Stimulated activated CD4-positive, alpha-beta T cell treated with anti-CD3 and anti-CD28 coated beads, Interleukin-4, amount 100 ng/mL, for 48 hours (primary cell): ENCODE results near the gene GOLGA5.

ENCODE experiments used
- DNase-seq, 2 donors: peaks; one replicate each; pipeline ENCODE4 v3.0.0-alpha.2; 2020; ENCODE audit warnings: low read depth in 2 of 2

Gene GOLGA5

DNA sequence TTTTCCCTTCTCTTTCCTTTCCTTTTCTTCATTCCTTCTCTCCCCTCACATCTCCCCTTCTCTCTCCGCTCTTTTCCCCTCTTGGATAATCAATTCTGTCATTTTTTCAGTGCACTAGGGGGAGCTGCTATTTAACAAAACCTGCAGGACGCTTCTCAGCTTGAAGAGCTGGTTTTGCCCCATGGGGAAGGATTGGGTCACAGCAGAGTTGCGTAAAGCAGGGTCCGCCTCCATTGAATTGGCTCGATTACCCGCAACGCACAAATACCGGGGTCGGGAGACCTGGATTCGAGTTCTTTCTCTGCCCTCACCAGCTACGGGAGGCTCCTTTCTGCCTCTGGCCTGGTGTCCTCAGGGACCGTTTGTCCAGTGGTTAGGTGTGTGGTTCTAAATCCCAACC is 86.7 kb downstream of the GOLGA5 start:
- no peak for DNase-seq

DNA sequence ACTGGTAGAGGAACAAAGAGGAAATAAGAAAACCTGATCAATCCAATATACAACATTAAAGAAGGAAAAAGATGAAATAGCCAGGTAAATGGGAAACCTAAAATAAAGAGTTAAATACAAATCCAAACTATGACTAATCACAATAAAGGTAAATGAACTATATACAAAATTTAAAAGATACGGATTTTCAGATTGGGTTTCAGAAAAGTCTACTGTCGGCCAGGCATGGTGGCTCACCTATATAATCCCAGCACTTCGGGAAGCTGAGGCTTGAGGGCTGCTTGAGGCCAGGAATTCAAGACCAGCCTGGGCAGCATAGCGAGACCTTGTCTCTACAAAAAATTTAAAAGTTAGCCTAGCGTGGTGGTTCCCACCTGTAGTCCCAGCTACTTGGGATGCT is 89.0 kb downstream of the GOLGA5 start:
- DNase-seq, result no peak

DNA sequence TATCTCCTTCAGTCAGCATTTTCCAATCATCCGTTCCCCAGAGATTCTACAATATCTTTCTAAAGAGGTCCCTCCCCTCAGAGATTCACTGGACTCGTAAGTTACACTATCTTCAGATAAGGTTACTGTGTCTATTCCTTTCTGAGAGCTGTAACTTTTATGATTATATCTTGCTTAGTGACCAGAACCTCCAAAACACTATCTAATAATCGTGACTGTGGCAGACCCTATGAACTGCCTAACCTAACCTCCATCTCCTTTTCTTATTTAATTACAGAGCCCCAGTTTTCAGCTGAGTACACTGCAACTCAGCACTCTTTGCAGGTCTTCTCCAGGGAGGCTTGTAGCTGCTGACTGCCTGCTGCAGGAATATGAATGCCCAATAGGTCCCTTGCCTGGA is 90.3 kb downstream of the GOLGA5 start:
- DNase-seq, result no peak

DNA sequence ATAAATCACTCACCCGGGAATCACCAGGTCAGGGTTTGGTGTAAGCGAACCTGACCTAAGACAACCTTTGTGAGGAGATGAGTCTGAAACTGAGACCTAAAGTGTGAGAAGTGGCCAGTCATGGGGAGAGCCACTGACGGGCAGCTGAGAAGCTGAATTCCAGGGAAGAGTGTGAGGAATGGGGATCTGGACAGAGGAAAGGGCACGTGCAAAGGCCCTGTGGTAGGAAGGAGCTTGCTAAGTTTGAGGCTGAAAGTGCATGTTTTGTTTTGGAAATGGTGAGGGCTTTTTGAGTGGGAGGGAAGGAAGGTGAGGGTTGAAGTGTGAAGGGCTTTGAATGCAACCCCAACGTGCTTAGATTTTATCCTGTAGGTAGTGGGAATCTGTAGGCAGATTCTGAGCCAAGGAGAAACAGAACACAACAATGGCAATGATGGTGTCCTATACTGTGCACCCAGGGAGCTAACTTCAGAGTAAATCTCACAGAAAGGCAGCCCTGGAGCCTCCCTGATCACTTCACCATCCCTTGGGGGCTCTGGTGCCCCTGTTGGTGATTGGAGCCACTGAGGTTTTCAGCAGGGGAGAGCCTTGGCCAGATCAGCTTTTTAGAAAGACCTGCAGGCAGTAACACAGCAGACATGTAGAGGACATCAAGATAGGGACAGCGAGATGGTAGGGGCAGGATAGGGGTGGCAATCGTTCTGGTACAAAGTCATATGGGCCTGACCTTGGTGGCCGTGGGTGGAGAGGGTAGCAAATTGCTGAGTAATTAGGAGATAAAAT is 91.4 kb downstream of the GOLGA5 start:
- DNase-seq, result no peak

DNA sequence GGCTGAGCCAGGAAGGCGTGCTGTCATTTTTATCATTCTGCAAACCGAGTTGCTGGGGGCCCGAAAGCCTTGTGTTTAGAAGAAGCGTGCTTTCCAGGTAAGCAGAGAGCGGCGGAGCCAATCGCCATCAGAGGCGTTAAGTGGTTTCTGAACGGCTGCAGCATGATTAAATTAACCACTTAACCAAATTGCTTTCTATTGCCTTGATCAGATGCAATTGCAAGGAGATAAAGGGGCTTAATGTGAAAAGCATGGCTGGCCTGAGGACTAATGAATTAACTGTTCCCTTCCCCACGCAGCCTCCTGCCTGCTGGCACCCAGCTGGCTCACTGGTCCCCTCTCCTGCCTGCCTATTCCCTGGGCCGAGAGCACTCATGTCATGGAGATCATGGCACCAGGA is 92.2 kb downstream of the GOLGA5 start:
- DNase-seq, result no peak

DNA sequence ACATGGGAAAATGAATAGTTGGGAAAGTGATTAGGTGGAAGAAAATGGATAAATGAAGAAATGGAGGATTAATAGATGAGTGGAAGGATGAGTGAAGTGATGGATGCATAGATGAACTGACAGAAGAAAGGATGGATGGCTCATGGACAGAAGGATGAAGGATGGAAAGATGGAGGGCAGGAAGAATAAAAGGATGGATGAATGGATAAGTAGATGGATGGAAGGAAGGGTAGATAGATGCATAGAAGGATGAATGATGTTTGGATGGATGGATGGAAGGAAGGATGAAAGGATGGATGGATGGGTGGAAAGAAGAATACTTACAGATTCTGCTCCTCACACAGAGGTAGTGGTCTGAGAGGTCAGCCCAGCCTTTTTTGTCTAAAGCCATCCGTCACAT is 93.1 kb downstream of the GOLGA5 start:
- no peak for DNase-seq

DNA sequence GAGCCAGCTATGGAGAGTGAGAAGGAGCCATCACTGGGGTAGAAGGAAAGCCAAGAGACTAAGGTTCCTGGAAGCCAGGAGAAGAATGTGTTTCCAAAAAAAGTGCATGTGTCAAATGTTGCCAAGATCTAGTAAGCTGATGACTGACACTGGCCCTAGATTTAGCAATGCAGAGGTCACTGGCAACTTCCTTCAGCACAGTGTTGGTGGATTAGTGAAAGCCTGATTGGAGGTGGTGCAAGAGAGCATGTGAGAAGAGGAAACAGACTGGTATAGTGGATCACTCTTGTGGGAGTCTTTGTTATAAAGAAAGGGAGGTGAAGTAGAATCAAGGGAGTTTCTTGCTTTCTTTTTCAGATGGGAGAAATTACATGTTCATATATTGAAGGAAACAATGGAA is 94.8 kb downstream of the GOLGA5 start:
- no peak for DNase-seq
